Measurements from ENCODE around the gene MSX1.
"Not testable (repeated sequence)": the region's sequence is repeated elsewhere in the genome, so short reads cannot be mapped to it uniquely, and the experiment has no call there.

Gene MSX1

DNA sequence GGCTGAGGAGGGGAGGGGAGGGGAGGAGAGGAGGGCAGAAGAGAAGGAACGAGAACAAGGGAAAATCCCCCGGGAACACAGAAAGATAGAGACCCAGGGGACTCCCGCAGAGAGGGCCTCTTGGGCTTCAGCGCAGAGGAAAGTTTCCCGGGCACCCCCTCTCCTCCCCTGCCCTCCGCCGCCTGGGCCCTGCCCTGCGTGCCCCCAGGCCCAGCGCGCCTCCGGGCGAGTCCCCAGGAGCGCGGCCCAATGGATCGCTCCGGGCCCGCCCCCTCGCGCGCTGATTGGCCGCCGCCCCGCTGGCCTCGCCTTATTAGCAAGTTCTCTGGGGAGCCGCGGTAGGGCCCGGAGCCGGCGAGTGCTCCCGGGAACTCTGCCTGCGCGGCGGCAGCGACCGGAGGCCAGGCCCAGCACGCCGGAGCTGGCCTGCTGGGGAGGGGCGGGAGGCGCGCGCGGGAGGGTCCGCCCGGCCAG lies at the start of gene MSX1:
TSS of gene MSX1 (plus strand) at position 341 of the 474 bp plus-strand sequence. CDS start 235 bp downstream, outside the sequence.
- peak; percentile 48 for DNase-seq

DNA sequence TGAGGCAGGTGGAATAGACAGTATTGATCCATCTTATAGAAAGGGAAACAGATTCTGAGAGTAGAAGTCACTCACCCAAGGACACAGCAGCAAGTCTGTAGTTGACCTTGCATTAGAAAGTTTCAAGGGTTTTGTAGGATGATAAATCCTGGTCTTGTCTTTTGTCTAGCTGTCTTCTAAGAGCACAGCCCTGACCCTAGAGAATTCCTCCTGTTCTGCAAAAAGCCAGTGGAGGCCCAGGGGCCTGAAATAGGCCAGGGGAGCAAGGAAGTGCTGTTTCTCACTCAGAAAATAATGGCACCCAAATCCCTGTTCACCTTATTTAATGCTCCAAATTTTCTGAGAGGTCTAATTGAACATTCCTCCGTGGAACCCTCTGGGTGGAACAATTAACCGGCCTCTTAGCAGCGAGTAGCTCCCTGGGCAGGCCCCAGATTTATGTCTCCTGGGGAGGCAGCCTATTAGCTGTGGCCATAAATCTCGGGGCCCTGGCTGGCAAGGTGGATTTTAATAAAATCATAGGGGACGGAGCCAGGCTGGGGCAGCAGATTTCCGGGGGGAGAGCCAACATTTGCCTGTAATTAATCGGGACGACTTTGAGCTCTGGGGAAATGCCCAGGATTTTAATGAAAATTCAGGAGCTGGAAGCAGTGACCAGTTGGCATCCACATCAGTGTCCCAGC lies 49.2 kb upstream of the MSX1 start:
- no peak for DNase-seq

DNA sequence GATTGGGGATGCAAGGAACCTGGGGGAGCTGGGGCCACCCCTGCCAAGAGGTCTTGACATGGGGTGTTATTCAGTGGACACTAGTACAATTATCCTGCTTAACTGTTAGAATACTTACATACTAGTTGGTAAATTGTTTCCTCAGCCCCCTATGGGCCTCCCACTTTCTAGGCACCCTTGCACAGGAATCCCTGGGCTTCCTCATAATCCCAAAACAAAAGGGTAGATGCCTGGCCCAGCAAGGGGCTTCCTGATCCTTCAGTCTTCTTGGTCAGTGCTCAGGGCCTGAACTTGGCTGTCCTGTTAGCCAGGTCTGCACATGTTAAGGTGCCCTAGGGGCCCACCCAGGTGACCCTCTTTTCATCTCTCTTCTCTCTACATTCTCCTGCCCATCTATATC lies 48.7 kb upstream of the MSX1 start:
- DNase-seq, result no peak

DNA sequence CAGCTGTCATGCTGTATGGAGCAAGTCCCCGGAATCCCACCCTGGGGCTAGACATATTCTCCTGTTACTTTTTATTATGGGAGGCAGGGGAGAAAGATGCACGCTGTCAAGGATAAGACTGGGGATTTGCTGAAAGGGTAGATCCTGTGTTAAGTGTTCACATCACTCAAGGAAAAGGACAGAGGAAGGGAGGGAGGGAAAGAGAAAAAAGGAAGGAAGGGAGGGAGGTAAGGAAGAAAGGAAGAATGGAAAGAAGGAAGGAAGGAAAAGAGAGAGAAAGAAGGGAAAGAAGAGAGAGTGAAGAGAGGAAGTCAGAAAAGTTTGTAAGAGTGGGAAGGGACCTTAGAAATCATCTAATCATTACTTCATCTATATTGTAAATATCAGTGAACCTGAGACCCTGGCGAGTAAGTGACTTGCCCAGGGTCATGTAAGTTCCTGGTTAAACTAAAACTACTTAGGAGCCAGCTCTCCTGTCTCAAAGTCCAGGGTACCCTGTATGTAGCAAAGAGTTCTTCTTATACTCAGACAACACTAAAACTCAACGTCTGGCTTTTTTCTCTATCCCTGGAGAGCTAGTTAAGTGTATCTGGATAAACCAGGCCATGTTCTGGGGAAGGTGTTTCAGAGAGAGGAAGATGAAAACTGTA lies 47.2 kb upstream of the MSX1 start:
- DNase-seq, result no peak

DNA sequence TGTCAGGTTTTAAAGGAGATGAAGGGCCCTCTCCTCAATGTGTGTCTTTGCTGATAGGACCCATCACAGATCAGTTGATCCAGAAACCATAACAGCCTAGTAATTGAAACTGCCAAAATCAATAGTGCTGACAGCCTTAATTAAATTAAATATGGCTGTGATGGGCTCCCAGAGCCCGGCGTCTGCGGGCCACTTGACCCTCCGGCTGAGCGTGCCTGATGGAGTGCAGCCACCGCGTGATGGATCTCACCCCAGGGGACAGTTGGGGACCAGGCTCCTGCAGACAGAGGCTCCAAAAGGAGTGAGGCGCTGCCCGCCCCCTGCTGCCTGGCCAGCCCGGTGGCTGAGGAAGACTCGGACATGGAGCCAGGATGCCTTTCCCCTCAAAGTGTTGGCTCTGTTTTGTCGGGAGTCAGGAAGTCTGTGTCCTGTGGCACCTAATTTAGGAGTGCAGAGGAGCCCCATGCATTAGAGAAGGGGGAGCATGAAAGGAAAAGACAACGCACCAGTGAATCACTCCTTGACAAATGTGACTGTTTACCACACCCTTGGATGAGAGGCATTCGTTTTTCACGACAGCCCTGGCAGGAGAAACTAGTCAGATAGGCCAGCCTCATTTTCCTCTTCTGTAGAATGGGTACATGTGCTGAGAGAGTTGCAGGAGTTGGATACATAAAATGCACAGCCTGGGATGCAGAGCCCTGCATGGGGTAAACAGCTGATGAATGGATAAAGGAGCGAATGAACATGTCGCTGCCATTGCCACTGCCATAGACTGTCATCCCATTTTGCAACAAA lies 40.9 kb upstream of the MSX1 start:
- no peak for DNase-seq

DNA sequence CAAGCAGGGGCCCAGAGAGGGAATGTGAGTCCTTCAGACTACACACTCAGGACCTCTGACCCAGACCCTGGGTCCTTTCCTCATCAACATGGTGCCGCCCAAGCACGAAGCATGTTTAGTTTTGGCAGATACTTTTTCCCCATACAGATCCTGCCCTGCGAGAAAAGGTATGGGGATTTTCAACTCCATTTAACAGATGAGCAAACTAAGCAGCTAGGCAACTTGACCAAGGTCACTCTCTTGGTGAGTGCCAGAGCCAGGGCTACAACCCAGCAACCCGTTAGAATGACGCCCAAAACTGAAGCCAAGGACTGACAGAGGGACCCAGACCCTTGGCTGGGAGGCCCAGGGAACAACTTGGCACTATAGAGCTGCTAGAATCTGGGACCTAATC lies 40.3 kb upstream of the MSX1 start:
- no peak for DNase-seq

DNA sequence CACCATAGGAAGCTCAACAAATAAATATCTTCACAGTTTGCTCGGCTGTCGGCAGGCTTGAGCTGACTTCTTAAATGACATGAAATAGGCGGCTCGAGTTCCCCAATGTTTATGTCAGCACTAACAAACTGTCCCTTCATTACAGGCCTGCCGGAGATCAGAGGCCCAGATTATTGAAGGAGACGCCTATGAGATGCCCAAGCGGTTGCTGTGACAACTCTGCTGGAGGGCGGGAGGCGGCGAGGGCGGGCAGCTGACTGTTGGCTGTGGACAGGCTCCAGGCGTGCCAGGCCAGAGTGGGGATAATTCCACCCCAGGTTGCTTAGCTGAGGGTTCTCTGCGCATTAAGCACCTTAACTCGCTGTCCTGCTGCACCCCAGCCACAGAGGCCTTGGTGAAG lies 39.2 kb upstream of the MSX1 start:
- no peak for DNase-seq

DNA sequence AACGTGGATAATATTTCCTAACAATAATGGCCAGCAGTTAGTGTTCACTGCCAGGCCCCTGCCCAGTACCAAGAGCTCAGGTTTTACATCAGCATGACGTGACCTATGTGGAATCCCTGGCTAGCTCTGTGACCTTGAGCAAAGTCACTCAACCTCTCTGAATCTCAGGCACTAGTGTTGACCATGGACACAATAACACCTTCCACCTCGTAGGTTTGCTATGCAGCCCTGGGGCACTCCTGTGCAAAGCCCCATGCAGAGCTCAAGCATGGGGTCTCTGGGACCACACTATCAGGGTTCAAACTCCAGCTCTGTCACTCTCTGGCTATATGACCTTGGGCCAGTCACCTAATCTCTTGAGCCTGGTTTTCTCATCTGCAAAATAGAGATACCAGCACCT lies 38.7 kb upstream of the MSX1 start:
- no peak for DNase-seq

DNA sequence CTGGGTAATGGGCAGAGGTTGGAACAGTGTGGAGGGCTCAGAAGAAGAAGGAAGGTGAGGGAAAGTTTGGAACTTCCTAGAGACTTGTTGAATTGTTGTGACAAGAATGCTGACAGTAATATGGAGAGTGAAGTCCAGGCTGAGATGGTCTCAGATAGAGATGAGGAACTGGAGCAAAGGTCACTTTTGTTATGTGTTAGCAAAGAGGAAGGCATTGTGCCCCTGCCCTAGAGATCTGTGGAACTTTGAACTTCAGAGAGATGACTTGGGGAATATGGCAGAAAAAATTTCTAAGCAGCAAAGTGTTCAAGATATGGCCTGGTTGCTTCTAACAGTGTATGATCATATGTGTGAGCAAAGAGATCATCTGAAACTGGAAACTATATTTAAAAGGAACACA lies 37.9 kb upstream of the MSX1 start:
- DNase-seq, result no peak

DNA sequence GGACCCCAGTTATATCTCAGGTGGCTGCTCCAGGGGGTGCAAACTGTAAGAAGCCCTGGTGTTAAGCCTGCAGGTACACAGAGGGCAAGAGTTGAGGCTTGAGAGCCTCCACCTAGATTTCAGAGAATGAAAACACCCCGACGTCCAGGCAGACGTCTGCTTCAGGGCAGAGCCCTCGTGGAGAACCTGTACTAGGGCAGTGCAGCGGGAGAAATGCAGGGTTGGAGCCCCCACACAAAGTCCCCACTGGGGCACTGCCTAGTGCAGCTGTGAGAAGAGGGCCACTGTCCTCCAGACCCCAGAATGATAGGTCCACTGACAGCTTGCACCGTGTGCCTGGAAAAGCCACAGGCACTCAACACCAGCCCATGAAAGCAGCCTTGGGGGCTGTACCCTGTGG lies 37.2 kb upstream of the MSX1 start:
- not testable (repeated sequence) for DNase-seq

DNA sequence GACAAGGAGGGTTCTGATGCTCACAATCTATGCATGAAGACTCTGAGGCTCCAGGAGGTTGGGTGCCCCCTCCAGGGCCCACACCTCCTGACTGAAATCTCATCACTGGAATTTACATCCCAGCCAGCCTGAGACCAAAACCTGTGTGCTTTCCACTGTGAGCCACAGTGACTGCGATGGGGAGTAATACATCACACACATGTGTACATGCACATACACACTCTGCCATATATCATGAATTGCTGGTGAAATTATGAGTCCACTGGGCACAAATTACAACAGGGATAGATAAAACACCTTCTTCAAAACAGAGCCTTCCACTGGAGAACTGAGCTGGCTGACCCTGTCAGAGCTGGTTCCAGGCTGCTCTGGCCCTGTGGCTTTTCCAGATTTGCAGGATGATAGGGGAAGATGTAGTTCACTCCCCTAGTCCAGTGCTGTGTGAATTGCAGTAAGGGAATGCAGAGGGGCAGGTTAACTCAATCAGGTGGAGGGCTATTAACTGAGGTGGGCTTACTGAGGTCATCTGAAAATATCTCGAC lies 35.8 kb upstream of the MSX1 start:
- no peak for DNase-seq

DNA sequence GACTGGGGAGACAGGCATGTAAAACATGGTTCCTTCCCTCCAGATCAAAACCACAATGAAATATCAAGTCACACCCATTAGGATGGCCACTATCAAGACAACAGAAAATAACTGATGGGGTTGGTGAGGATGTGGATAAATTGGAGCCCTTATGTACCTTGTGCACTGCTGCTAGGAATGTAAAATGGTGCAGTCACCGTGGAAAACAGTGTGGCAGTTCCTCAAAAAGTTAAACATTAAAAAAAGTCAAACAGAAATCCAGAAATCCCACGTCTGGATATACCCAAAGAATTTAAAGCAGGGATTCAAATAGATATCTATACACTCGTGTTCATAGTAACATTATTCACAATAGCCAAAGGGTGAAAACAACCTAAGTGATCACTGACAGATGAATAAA lies 35.2 kb upstream of the MSX1 start:
- no peak for DNase-seq

DNA sequence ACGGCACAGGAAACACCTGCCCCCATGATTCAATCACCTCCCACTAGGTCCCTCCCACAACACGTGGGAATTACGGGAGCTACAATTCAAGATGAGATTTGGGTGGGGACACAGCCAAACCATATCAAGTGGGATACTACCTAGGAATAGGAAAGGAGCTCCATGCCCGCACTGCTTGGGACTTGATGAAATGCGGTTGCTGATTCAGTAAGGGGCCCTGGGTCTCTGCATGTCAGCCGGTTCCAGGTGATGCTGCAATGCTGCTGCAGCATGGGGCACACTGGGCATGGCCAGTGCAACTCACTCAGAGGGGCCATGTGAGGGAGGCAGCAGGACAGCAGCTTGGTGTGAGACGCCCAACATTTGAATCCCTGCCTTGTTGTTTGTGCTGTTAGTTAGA lies 34.0 kb upstream of the MSX1 start:
- DNase-seq, result no peak

DNA sequence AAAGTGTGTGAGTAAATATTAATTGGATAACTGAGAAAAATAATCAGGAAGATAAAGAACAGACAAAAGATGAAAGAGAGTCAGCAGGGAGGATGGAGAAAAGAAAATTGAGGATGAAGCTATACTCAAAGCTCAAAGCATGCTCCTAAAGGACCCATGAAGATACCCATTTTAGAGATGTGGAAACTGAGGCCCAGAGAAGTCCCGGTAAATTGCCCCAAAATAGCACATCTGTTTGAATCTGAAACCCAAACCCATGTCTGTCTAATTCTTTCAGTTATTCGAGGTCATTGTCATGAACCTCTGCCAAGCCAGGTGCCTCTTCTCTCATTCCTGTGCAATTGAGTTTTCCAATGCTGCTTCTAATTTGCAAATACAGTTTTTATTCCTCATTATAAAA lies 29.6 kb upstream of the MSX1 start:
- no peak for DNase-seq

DNA sequence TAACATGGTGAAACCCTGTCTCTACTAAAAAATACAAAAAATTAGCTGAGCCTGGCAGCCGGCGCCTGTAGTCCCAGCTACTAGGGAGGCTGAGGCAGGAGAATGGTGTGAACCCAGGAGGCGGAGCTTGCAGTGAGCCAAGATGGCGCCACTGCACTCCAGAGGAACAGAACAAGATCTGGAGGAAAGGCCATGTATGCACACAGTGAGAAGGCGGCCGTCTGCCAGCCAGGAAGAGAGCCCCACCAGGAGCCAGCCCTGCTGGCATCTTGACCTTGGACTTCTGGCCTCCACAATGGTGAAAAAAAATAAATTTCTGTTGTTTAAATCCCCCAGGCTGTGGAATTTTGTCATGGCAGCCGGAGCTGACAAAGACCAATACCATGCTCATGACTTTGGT lies 28.2 kb upstream of the MSX1 start:
- DNase-seq, result no peak

DNA sequence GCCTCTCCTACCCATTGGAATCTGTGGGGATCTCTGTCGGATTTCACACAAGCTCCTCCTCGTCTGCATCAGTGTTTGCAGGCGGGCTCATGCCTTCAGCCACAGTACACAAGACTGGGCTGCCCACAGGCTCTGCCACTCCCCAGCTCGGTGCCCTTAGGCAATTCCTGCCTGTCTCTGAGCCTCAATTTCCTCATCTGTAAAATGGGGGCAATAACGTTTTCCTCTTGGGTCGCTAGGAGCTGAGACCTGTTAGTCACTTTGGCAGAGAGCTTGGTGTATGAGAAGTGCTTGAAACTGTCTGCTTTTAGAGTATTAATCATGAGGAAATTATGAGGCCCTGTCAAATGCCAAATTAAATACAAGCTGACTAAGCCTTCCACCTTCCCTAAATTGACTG lies 27.6 kb upstream of the MSX1 start:
- no peak for DNase-seq

DNA sequence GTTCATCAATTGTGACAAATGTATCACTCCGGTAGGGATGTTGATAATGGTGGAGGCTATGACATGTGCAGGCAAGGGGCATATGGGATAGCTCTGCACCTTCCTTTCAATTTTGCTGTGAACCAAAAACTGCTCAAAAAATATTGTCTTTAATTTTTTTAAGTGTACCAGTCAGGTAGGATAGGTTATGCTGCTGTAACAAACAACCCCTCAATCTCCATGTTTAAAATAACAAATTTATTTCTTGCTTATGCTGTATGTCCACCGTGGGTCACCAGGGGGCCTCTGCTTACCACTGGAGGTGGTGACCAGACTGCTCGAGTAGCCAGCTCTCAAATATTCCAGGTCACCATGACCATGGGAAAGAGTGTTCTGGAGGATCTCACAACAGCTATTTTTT lies 23.4 kb upstream of the MSX1 start:
- no peak for DNase-seq

DNA sequence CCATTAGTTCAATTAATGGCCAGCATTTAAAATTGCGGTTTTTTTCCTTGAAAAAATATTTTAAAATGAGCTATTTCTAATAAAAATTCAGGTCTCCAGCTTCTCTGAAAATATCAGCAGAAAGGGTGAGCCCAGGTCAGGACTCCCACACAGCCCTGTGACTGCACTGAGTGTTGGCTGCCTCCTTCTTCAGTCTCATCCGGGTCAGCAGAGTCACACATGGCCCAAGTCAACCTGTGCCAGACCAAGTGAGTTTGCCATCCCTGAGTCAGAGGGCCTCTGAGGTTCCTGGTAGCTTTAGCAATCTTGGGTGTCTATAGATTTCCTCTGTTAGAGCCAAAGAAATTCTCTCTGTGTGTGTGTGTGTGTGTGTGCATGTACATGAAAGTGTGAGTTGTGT lies 22.1 kb upstream of the MSX1 start:
- DNase-seq, result no peak

DNA sequence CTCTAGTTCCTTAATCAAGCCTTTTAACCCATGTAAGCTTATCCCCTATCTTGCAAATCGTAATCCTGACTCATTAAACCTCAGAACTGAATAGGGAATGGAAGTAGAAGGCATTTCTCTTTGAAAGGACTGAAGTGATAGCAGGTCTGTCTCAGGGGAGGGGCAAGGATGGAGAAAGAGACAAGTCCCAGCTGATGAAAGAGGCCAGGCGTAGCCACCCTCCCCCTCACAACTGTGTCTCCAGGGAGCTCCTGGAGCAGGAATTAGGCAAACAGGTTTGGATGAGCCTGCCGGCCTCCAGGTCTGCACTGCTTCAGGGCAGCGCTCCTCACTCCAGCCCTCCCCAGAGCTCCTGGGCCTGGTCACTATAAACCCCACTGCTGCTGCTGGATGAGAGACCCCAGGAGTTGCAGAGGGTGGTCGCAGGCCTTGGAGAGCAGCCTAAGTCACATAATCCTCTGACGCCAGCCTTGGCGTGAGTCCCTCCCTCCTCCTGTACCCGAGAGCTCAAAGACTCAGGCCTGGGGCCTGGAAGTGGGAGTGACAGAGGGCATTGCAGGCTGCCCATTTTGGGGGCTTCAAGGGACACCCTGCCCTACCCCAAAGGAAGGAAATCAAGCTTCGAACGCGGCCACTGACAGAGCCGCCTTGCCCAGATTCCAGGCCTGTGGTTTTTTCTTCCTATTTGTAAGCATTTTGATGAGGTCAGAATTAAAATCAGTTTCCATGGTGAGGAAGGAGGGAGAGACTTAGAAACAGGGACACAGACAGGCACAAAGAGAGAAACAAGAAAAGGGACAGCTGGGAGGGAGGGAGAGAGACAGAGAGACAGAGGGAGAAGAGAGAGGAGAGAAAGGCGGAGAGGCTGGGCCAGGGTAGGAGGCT lies 21.2 kb upstream of the MSX1 start:
- no peak for DNase-seq

DNA sequence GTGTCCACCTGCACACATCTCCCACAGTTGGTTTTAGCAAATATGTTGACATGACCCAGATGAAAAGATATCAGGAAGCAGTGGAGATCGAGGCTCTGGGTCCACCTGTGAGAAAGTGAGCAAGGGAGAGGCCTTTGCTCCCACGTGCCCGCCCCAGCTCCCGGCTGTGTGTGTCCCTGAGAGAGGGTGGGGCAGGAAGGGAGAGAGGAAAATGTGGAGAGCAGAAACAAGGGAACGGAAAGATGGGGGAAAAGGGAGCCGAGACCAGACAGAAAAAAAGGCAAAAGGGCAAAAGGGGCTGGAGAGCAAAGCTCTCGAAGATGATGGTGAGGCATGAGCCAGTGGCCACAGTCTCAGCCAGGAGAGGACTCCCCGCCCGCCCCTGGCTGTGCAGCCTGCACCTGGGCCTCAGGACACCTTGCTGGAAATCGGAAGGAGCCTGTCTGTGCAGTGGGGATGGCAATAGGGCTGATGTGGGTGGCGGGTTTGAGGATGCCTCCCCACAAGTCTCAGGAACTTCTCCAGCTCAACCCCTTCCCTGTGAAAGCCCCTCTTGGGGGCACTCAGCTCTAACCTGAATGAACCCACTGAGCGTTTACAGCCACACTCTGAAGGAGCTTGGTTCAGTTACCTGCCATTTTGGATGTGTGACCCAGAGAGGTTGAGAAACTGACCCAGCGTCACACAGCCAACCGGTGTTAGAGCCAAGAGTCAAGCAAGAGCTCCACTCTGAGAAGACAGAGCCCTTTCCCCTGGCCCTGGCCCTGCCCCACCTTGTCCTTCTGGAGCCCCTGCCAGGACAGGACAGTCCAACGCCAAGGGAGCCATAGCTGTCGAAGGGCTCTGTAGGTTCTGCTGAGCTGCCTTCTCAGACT lies 20.3 kb upstream of the MSX1 start:
- no peak for DNase-seq

DNA sequence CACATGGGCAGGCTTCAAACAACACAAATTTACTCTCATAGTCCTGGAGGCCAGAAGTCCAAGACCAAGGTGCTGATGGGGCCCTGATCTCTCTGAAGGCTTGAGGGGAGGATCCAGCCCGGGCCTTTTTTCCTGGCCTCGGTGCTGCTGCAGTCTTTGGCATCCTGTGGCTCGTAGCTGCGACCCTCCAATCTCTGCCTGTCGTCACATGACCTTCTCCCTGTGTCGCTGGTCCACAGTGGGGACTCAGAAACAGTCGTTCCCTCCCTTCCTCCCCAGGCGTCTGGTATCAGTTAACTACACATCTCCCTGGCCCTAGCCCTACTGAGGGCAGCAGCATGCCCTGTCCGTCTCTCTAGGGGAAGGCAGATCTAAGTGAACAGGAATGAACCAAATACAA lies 19.1 kb upstream of the MSX1 start:
- no peak for DNase-seq

DNA sequence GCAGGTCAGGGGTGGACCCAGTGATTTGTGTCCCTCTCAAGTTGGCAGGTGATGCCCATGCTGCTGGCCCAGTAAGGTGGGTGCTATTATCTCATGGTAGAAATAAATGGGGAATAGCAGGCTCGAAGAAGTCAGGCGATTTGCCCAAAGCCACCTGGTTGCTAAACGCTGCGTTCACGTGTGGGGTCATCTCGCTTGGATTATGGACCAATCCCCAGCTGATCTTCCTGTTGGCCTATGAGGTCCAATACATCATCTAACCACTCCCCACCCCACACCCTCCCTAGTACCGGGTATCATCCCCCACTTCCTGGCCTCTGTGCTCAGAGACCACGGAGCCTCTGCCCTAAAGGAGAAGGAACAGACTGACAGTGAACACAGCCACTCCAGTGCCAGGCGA lies 18.3 kb upstream of the MSX1 start:
- no peak for DNase-seq
